Forelimb muscle (tissue), 1 donor: Measurements from ENCODE around the gene P4HA1. TPM values are rescaled to one million over a fixed set of nuclear protein-coding genes. Genes with fewer than 3 reads are reported as not detected.

Experiments
- DNase-seq: peaks from one replicate; pipeline ENCODE4 v3.0.0-alpha.2; 2013; ENCODE audit warnings: low read depth
- polyA plus RNA-seq: library from polyadenylated mRNA; unstranded; fragments of 120-200 nt; gene quantifications from one replicate; pipeline ENCODE4 v1.2.1, GENCODE V29; 2013; ENCODE audit not compliant: insufficient read length

P4HA1 gene
- polyA plus RNA-seq, 1 donor, result 46.6 TPM

DNA sequence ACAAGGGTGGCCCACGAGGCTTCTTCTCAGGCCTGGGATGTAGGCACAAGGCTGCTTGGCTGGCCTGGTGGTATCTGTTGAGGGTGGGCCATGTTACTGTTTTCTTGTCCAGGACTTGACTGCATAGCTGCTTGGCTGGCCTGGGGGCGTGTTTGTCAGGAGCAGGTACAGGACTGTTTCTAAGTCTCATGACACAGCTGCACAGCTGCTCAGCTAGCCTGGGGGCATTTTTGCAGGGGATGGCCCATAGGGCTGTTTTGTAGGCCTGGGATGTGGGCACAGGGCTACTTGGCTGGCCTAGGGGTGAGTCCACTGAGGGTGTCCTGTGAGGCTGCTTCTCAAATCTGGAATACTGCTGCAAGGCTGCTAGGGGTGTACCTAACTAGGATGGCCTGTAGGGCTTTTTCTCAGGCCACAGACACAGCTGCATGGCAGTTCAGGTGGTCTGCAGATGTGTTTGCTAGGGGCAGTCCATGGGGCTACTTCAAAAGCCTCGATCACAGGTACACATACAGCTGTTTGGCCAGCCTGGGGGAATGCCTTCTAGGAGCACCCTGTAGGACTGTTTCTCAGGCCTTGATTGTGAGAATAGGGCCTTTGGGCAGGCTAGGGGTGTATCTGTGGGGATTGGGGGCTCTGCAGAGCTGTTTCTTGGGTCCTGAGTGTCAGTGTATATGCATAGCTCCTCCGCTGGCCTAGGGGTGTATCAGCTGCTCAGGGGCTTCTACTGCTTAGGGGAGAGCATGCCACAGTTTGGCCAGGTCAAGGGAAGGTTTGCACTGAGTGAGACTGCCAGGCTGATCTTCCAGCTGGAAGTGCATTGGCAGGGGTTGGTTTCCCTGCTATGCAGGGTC is 115.4 kb downstream of the P4HA1 start:
- no peak for DNase-seq

DNA sequence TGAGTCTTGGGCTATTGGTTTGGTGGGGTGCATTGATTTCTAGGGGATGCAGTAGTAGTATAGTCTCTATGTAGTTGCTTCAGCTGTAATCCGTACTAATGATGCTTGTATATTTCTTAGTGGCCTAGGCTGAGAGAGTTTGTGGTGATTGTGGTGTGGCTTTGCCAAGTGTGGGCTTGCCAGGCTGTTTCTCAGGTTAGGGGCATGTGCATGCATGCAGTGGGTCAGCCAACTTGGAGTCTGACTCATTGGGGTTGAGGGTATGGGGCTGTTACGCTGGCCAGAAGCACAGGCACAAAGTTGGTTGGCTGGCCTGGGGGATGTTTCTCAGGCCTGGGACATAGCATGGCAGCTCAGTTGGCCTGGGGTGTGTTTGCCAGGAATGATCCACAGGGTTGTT is 116.3 kb downstream of the P4HA1 start:
- DNase-seq, result no peak

DNA sequence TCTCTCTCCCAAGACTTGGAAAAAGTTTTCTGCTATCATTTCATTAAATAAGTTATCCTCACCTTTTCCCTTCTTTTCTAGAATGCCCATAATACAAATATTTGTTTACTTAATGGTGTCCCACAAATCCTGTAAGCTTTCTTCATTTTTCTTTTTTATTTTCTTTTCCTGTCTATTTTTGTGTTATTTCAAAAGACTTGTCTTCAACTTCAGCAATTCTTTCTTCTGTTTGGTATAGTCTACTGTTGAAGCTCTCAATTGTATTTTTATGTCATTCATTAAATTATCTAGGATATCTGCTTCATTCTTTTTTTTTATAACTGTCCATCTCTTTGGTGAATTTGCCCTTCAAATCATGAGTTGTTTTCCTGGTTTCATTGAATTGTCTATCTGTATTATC is 117.0 kb downstream of the P4HA1 start:
- DNase-seq, result no peak

DNA sequence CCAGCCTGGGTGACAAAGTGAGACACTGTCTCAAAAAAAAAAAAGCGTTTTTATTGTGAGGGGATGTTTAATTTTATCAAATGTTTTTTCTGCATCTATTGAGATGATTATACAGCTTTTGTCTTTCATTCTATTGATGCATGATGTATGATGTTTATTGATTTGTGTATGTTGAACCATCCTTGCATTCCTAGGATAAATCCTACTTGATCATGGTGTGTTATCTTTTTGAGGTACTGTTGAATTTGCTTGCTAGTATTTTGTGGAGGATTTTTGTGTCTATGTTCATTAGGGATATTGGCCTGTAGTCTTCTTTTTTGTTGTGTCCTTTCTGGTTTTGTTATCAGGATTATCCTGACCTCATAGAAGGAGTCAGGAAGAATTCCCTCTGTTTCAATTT is 119.8 kb downstream of the P4HA1 start:
- no peak for DNase-seq

Other genes starting within 250 kb of the P4HA1 start
- 7.6 TPM for gene OIT3, start 203.1 kb downstream of the P4HA1 start, polyA plus RNA-seq
- 0.16 TPM for gene PLA2G12B, start 142.1 kb downstream of the P4HA1 start, polyA plus RNA-seq
- gene NUDT13, start 13.6 kb upstream of the P4HA1 start, polyA plus RNA-seq, result 4.0 TPM
- gene ECD, start 71.1 kb upstream of the P4HA1 start, polyA plus RNA-seq, result 21.0 TPM
- 23.4 TPM for gene FAM149B1, start 71.3 kb upstream of the P4HA1 start, polyA plus RNA-seq
- 19.8 TPM for gene DNAJC9, start 150.4 kb upstream of the P4HA1 start, polyA plus RNA-seq
- gene MRPS16, start 155.8 kb upstream of the P4HA1 start, polyA plus RNA-seq, result 67.4 TPM